HL-60 (cell line): ENCODE data around the gene TOX2.

Source experiments
- DNase-seq, 2 experiments: peaks; one replicate each; pipeline ENCODE4 v3.0.0-alpha.2; 2010 to 2020; ENCODE audit warnings: low read depth in 1 of 2, low spot score in 1 of 2
- H3K27ac ChIP-seq: fragments of 250-450 bp; sonication (Bioruptor Pico); replicated peaks from 2 replicates; pipeline ENCODE4 v1.5.1; 2020; ENCODE audit warnings: mild to moderate bottlenecking, moderate library complexity
- H3K27me3 ChIP-seq: fragments of 250-450 bp; sonication (Bioruptor Pico); 2 replicates; pipeline ENCODE4 v1.5.1; 2021; ENCODE audit warnings: mild to moderate bottlenecking, moderate library complexity; ENCODE audit not compliant: insufficient read depth, poor library complexity, severe bottlenecking
- H3K4me3 ChIP-seq: replicated peaks from 2 replicates; pipeline ENCODE4 v1.5.1; 2011; ENCODE audit warnings: mild to moderate bottlenecking, control low read depth, low read length; ENCODE audit not compliant: insufficient read depth
- CTCF ChIP-seq: IDR thresholded peaks from one replicate; pipeline ENCODE4 v1.5.1; 2011; ENCODE audit warnings: low read length, control low read depth, inconsistent platforms; ENCODE audit not compliant: insufficient read depth
- GABPA ChIP-seq: IDR thresholded peaks from 2 replicates; pipeline ENCODE4 v1.6.1; 2012; ENCODE audit warnings: low read depth
- POLR2AphosphoS5 ChIP-seq: IDR thresholded peaks from 2 replicates; pipeline ENCODE4 v1.6.1; 2012; ENCODE audit warnings: low read depth
- SPI1 ChIP-seq: IDR thresholded peaks from 2 replicates; pipeline ENCODE4 v1.6.1; 2012; ENCODE audit warnings: low read depth, mild to moderate bottlenecking, borderline replicate concordance
- TF ChIP-seq, protein P1 (sequence below): IDR thresholded peaks from 2 replicates; pipeline ENCODE4 v1.6.1; 2012; ENCODE audit warnings: low read depth; ENCODE audit not compliant: insufficient replicate concordance

Gene TOX2

DNA sequence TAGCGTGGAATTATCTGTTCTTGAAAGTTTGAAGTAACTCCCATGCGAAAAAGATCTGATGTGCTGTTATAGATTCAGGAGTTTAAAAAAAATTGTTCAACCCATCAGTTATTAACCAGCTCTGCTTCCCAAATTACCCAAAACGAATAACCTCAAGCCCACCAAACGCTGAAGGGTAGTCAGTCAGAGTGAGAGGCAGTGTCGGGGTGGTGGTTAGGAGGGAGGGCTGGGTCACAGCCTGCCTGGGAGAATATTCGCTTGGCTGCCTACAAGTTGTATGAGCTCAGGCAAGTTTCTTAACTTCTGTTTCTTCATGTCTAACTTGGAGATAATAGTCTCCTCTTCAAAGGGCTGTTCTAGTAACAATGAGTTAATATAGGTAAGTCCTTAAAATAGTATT is 157.7 kb downstream of the TOX2 start:
- no peak overlapping the region for H3K4me3 ChIP-seq
- peak in 1 of 2 experiments; percentile 13 for DNase-seq
- peak overlapping the region; percentile 31 for H3K27ac ChIP-seq
- no peaks in the 10 kb centered on the region for H3K27me3 ChIP-seq
- TF ChIP-seq GABPA (no peak), CTCF (no peak), POLR2AphosphoS5 (no peak), SPI1 (no peak)
- TF ChIP-seq, protein P1, sequence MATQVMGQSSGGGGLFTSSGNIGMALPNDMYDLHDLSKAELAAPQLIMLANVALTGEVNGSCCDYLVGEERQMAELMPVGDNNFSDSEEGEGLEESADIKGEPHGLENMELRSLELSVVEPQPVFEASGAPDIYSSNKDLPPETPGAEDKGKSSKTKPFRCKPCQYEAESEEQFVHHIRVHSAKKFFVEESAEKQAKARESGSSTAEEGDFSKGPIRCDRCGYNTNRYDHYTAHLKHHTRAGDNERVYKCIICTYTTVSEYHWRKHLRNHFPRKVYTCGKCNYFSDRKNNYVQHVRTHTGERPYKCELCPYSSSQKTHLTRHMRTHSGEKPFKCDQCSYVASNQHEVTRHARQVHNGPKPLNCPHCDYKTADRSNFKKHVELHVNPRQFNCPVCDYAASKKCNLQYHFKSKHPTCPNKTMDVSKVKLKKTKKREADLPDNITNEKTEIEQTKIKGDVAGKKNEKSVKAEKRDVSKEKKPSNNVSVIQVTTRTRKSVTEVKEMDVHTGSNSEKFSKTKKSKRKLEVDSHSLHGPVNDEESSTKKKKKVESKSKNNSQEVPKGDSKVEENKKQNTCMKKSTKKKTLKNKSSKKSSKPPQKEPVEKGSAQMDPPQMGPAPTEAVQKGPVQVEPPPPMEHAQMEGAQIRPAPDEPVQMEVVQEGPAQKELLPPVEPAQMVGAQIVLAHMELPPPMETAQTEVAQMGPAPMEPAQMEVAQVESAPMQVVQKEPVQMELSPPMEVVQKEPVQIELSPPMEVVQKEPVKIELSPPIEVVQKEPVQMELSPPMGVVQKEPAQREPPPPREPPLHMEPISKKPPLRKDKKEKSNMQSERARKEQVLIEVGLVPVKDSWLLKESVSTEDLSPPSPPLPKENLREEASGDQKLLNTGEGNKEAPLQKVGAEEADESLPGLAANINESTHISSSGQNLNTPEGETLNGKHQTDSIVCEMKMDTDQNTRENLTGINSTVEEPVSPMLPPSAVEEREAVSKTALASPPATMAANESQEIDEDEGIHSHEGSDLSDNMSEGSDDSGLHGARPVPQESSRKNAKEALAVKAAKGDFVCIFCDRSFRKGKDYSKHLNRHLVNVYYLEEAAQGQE, result no peak

DNA sequence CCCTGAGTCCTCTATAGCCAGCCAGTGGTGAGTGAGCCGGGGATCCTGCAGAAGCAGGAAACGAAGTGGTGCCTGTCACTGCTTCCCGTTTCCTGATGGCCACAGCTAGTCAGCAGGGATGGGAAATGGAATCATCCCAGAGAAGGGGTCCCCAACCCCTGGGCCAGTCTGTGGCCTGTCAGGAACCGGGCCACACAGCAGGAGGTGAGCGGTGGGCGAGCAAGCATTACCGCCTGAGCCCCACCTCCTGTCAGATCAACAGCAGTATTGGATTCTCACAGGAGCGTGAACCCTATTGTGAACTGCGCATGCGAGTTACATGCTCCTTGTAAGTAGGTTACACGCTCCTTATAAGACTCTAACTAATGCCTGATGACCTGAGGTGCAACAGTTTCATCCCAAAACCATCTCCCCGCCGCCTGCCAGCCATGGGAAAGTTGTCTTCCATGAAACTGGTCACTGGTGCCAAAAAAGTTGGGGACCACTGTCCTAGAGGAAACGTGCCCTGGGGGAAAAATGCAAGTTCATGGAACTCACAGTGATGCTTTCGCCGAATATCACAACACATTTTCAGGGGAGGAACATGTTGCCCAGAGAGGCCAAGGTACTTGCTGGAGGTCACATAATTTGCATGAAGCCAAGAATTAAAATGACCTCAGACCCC is 158.5 kb downstream of the TOX2 start:
- peak in 1 of 2 experiments; percentile 39 for DNase-seq
- Histone ChIP-seq H3K27me3 (no peaks in the 10 kb centered on the region), H3K4me3 (no peak overlapping the region), H3K27ac (peak overlapping the region; percentile 31)
- no peak for TF ChIP-seq SPI1
- TF ChIP-seq CTCF, result no peak
- TF ChIP-seq, protein P1, result no peak
- TF ChIP-seq POLR2AphosphoS5, result no peak
- TF ChIP-seq GABPA, result no peak

DNA sequence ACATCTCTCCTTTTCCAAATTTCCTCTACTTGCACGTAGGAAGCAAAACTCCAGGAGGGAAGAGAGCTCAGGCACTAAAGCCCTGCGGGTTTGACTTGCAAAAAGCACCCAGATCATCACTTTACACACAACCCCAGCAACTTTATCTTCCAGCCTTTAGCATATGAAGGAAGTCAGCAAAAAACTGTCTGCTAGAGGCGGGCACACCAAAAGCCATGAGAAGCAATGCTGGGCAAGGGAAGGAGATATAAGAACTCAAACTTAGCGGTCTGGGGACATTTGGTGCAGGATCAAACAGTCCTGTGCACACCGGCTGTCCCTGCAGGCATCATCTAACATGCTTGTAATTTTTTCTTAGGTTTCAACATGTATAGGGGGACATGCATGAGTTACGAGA is 159.0 kb downstream of the TOX2 start:
- H3K27me3 ChIP-seq, result no peaks in the 10 kb centered on the region
- H3K27ac ChIP-seq, result peak overlapping the region; percentile 81; the same call in 1 of the 2 replicates
- no peak for DNase-seq
- TF ChIP-seq, protein P1, result no peak
- TF ChIP-seq CTCF, result no peak
- no peak for TF ChIP-seq POLR2AphosphoS5
- TF ChIP-seq GABPA, result no peak
- no peak for TF ChIP-seq SPI1
- H3K4me3 ChIP-seq, result no peak overlapping the region
